22Rv1 (cell line): ENCODE measurements around the gene SLC25A22.

Source experiments
- CTCF ChIP-seq: fragments of 450-650 bp; IDR thresholded peaks from 2 replicates; pipeline ENCODE4 v1.5.1; 2017; ENCODE audit warnings: mild to moderate bottlenecking
- ZFX ChIP-seq: fragments of 450-650 bp; IDR thresholded peaks from 2 replicates; pipeline ENCODE4 v1.6.1; 2017; ENCODE audit warnings: antibody characterized with exemption, borderline replicate concordance

- TF ChIP-seq CTCF (no peak), ZFX (no peak)
Observed at GRCh38 chr11:746289-747157, 51.6 kb downstream of the SLC25A22 start.
